Retina (tissue), 1 donor: ENCODE data around the gene FBXO47.

Source experiments
- DNase-seq: peaks from one replicate; pipeline ENCODE4 v3.0.0-alpha.2; 2016

Gene FBXO47

GRCh38 chr17:38967290-38967738 is at the start of gene FBXO47:
FBXO47 (minus strand) TSS chr17:38967403; CDS start chr17:38963025, 4,378 bp downstream.
- peak; percentile 86 for DNase-seq

- no peak for DNase-seq
These were observed 49.3 kb upstream of the FBXO47 start for GRCh38 chr17:39016193-39017153.

- no peak for DNase-seq
These were observed 48.3 kb upstream of the FBXO47 start for GRCh38 chr17:39015546-39015935.

GRCh38 chr17:39014795-39015545 is 47.8 kb upstream of the FBXO47 start:
- DNase-seq, result no peak

- DNase-seq, result peak; percentile 9
These were observed 47.0 kb upstream of the FBXO47 start for GRCh38 chr17:39014044-39014794.

- no peak for DNase-seq
These were observed 45.5 kb upstream of the FBXO47 start for GRCh38 chr17:39012725-39013124.

GRCh38 chr17:39011907-39012468 is 44.8 kb upstream of the FBXO47 start:
- DNase-seq, result no peak

- DNase-seq, result no peak
These were observed 42.4 kb upstream of the FBXO47 start for GRCh38 chr17:39009581-39010001.

GRCh38 chr17:39008633-39009032 is 41.4 kb upstream of the FBXO47 start:
- no peak for DNase-seq

GRCh38 chr17:39002991-39003715 is 36.0 kb upstream of the FBXO47 start:
- DNase-seq, result no peak

- DNase-seq, result no peak
These were observed 34.8 kb upstream of the FBXO47 start for GRCh38 chr17:39001703-39002637.

- DNase-seq, result no peak
These were observed 32.9 kb upstream of the FBXO47 start for GRCh38 chr17:39000021-39000601.

- no peak for DNase-seq
These were observed 29.6 kb upstream of the FBXO47 start for GRCh38 chr17:38996660-38997337.

GRCh38 chr17:38994026-38994425 is 26.8 kb upstream of the FBXO47 start:
- no peak for DNase-seq

- no peak for DNase-seq
These were observed 17.5 kb upstream of the FBXO47 start for GRCh38 chr17:38984666-38985065.

GRCh38 chr17:38982858-38983746 is 15.9 kb upstream of the FBXO47 start:
- peak; percentile 66 for DNase-seq

- DNase-seq, result no peak
These were observed 14.4 kb upstream of the FBXO47 start for GRCh38 chr17:38981636-38982035.

GRCh38 chr17:38980490-38981217 is 13.5 kb upstream of the FBXO47 start:
- no peak for DNase-seq
